Measurements from ENCODE around the gene AIFM1.

AIFM1 gene

DNA sequence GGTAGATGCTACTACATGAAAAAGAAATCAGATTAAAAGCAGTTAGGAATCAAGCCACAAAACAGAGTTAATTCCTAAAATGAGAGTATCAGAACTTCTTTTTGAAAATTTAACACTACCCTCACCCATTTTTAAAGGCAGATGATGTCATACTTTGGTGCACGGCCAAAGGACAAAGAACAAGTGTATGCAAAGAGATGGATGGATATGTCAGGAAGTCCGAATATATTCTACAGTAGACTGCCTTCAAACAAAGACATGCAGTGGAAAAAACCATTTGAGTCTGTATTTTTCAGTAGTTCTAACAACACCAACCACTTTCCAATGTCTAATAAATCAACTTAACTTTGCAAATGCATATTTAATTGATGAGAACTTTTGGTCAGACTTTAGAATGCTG lies 2.2 kb downstream of the AIFM1 start:
- in situ Hi-C loops (cut with MboI; ENCODE audit: low pct_unique_long_range_greater_than_20kb, low sequenced_read_pairs, unreplicated experiment): no loop called here
- no peak for DNase-seq (ENCODE audit: low spot score)
- TF ChIP-seq, protein P1, sequence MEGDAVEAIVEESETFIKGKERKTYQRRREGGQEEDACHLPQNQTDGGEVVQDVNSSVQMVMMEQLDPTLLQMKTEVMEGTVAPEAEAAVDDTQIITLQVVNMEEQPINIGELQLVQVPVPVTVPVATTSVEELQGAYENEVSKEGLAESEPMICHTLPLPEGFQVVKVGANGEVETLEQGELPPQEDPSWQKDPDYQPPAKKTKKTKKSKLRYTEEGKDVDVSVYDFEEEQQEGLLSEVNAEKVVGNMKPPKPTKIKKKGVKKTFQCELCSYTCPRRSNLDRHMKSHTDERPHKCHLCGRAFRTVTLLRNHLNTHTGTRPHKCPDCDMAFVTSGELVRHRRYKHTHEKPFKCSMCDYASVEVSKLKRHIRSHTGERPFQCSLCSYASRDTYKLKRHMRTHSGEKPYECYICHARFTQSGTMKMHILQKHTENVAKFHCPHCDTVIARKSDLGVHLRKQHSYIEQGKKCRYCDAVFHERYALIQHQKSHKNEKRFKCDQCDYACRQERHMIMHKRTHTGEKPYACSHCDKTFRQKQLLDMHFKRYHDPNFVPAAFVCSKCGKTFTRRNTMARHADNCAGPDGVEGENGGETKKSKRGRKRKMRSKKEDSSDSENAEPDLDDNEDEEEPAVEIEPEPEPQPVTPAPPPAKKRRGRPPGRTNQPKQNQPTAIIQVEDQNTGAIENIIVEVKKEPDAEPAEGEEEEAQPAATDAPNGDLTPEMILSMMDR (IDR thresholded peaks at IDR 0.05; ENCODE audit: extremely low read depth, insufficient read depth, missing control alignments): no peak

DNA sequence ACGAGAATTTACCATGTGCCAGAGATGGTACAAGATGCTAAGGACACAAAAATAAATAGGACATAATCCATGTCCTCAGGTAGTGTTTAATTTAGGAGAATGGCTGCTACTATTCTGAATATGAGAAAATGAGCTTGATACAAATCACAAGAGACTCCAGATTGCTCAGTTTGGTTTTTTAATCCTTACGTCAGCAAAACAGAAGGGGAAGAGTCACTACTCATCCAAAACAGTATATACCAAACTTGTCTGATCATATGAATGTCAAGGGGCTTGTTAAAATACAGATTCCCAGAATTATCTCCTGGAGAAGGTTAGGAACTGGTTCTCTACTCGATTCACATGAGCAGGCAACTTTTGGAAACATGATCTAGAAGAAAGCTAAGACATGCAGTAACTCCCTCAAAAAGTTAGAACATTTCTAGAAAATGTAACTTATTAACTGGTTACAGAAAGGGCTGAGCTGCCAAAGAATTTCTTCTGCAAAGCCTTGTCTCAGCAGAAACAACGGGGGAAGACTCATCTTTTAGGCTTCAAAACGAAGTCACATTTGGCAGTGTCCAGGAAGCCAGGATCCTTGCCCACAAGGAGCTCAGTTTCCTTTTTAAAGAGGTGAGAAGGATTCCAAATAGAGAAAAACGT lies 3.4 kb downstream of the AIFM1 start:
- DNase-seq (ENCODE audit: low spot score): no peak
- TF ChIP-seq, protein P1 (IDR thresholded peaks at IDR 0.05; ENCODE audit: extremely low read depth, insufficient read depth, missing control alignments): no peak
- in situ Hi-C loops (cut with MboI; ENCODE audit: low pct_unique_long_range_greater_than_20kb, low sequenced_read_pairs, unreplicated experiment): no loop called here

DNA sequence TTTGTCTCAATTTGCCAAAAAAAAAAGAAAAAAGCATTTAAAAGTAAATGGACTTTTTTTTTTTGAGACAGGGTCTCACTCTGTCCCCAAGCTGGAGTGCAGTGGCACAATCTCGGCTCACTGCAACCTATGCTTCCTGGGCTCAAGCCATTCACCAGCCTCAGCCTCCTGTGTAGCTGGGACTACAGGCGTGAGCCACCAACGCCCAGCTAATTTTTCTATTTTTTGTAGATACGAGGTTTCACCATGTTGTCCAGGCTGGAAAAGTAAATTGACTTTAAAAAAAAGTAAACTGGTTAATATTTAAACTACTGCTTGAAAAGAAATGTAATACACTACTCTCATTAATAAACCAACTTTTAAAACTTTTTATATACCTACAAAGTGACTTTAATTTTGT lies 5.9 kb downstream of the AIFM1 start:
- TF ChIP-seq, protein P1 (IDR thresholded peaks at IDR 0.05; ENCODE audit: extremely low read depth, insufficient read depth, missing control alignments): no peak
- DNase-seq (ENCODE audit: low spot score): no peak
- in situ Hi-C loops (cut with MboI; ENCODE audit: low pct_unique_long_range_greater_than_20kb, low sequenced_read_pairs, unreplicated experiment): no loop called here

GRCh38 chrX:130158311-130158710 lies 7.3 kb downstream of the AIFM1 start:
- DNase-seq (ENCODE audit: low spot score): no peak
- in situ Hi-C loops (cut with MboI; ENCODE audit: low pct_unique_long_range_greater_than_20kb, low sequenced_read_pairs, unreplicated experiment): no loop called here
- TF ChIP-seq, protein P1 (IDR thresholded peaks at IDR 0.05; ENCODE audit: extremely low read depth, insufficient read depth, missing control alignments): no peak

DNA sequence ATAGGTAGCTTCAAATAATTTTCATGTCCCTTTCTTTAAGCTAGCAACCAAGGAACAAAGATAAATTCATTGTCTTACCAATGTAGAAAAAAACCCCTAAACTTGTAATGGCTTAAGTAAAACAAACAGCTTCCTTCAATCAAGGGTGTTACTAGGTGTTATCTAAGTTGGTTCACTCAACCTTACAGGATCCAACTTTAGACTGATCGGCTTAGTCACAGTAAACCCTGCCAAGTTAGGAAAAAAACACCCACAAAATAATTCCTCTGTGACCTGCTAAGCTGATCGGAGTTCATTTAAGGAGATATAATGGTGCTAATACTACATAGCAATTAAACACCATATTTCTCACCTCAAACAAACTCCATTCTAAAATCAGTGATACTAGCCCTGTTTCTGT lies 10.1 kb downstream of the AIFM1 start:
- in situ Hi-C loops (cut with MboI; ENCODE audit: low pct_unique_long_range_greater_than_20kb, low sequenced_read_pairs, unreplicated experiment): no loop called here
- TF ChIP-seq, protein P1 (IDR thresholded peaks at IDR 0.05; ENCODE audit: extremely low read depth, insufficient read depth, missing control alignments): no peak
- no peak for DNase-seq (ENCODE audit: low spot score)

DNA sequence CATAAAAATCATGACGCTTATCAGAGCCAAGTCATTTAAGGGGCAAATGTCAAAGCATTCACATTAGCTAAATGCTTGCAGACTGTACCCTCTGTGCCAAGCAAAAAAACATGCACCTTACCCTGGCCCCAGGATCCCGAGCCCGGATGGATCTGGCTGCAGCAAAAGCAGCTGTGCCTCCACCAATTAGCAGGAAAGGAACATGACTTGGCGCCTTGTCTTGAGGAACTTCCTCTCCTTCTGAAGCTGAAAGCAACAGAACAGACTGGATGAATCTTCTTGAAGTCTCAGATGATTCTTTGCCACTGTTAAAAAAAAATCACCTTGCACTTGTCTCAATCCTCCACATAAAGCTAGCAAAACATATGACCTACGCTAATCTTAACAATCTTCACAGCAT lies 18.0 kb downstream of the AIFM1 start:
- TF ChIP-seq, protein P1 (IDR thresholded peaks at IDR 0.05; ENCODE audit: extremely low read depth, insufficient read depth, missing control alignments): no peak
- DNase-seq (ENCODE audit: low spot score): no peak
- in situ Hi-C loops (cut with MboI; ENCODE audit: low pct_unique_long_range_greater_than_20kb, low sequenced_read_pairs, unreplicated experiment): no loop called here
